GM12878 (cell line): ENCODE data around the gene LRRN2. TPM values are rescaled to one million over a fixed set of nuclear protein-coding genes. Genes with fewer than 3 reads are reported as not detected.

Experiments
- ATAC-seq: fragments of 200-7000 bp; cut with Tn5 transposase; 3 replicates; pipeline ENCODE4 v1.9.1; 2020; ENCODE audit warnings: mild to moderate bottlenecking, moderate library complexity
- BruUV-seq: library from RNA; stranded (reverse); fragments of 400-500 nt; replicated peaks from 2 replicates; lab custom pipeline; 2021; lab: Mats Ljungman, UMichigan
- CTCF ChIA-PET: fragments of 300-600 bp; sonication (Branson Sonifier 250); formaldehyde crosslinking; extraction: SDS; loops from one replicate; lab custom pipeline; 2021; ENCODE audit warnings: inconsistent platforms; lab: Yijun Ruan, JAX
- POLR2A ChIA-PET: fragments of 350-600 bp; formaldehyde crosslinking; extraction: SDS; loops from one replicate; lab custom pipeline; 2021; ENCODE audit warnings: inconsistent platforms; lab: Charles Lee
- RAD21 ChIA-PET: fragments of 300-600 bp; sonication (Branson Sonifier 250); formaldehyde crosslinking; loops from one replicate; lab custom pipeline; 2023; ENCODE audit warnings: antibody characterized with exemption; ENCODE audit not compliant: unreplicated experiment; lab: Charles Lee
- SMC1A ChIA-PET: fragments of 300-600 bp; sonication (Branson Sonifier 250); formaldehyde crosslinking; loops from one replicate; lab custom pipeline; 2023; ENCODE audit not compliant: unreplicated experiment, uncharacterized antibody; lab: Charles Lee
- DNase-seq: peaks from one replicate; pipeline ENCODE4 v3.0.0-alpha.2; 2011; ENCODE audit warnings: low read depth, low spot score
- FAIRE-seq: peaks from 3 replicates; lab custom pipeline; 2011; peaks lifted over from hg19 to GRCh38; lab: Jason Lieb, UNC
- H2AFZ ChIP-seq: 2 replicates; pipeline ENCODE4 v1.6.0; 2011; ENCODE audit warnings: low read depth, low read length, control low read depth; ENCODE audit not compliant: control insufficient read depth
- H3K27ac ChIP-seq: 2 replicates; pipeline ENCODE4 v1.5.1; 2011; ENCODE audit warnings: control low read depth; ENCODE audit not compliant: control insufficient read depth, insufficient read depth
- H3K27me3 ChIP-seq, 2 experiments: replicated peaks in 1 of 2; 2 replicates each; pipeline versions ENCODE4 v1.6.0 to v1.6.1; 2011; ENCODE audit warnings: low read length in 1 of 2; ENCODE audit not compliant: control insufficient read depth in 2 of 2, insufficient read depth in 2 of 2
- H3K36me3 ChIP-seq, 2 experiments: 2 replicates each; pipeline ENCODE4 v1.5.1; 2011; ENCODE audit warnings: low read length in 1 of 2; ENCODE audit not compliant: control insufficient read depth in 2 of 2, insufficient read depth in 2 of 2
- H3K4me1 ChIP-seq: 2 replicates; pipeline ENCODE4 v1.6.1; 2011; ENCODE audit warnings: mild to moderate bottlenecking, low read length, moderate library complexity, mixed read lengths; ENCODE audit not compliant: control insufficient read depth, insufficient read depth
- H3K4me2 ChIP-seq: 2 replicates; pipeline ENCODE4 v1.6.0; 2011; ENCODE audit warnings: control low read depth; ENCODE audit not compliant: control insufficient read depth, insufficient read depth
- H3K4me3 ChIP-seq: fragments of 200-600 bp; sonication (generic); 2 replicates; pipeline ENCODE4 v1.5.1; 2016
- H3K79me2 ChIP-seq: 2 replicates; pipeline ENCODE4 v1.6.0; 2011; ENCODE audit warnings: low read length; ENCODE audit not compliant: control insufficient read depth, insufficient read depth
- H3K9ac ChIP-seq: 2 replicates; pipeline ENCODE4 v1.8.0; 2011; ENCODE audit warnings: low read length, control low read depth, mixed read lengths; ENCODE audit not compliant: control insufficient read depth, insufficient read depth
- H3K9me3 ChIP-seq: replicated peaks from 3 replicates; pipeline ENCODE4 v1.5.1; 2011; ENCODE audit warnings: mild to moderate bottlenecking, low read length; ENCODE audit not compliant: control insufficient read depth, insufficient read depth
- H4K20me1 ChIP-seq: 2 replicates; pipeline ENCODE4 v1.6.0; 2011; ENCODE audit not compliant: control insufficient read depth, insufficient read depth
- BMI1 ChIP-seq: fragments of 450-650 bp; IDR thresholded peaks from 2 replicates; pipeline ENCODE4 v1.6.1; 2016; ENCODE audit warnings: mild to moderate bottlenecking, moderate library complexity, borderline replicate concordance
- EP300 ChIP-seq, 2 experiments: fragments of 150-350 bp in 1 of 2; IDR thresholded peaks; 2 replicates each; pipeline ENCODE4 v1.6.1; 2011 to 2012; ENCODE audit warnings: low read depth in 2 of 2, low read length in 2 of 2, borderline replicate concordance in 1 of 2, improper control_type of control experiment in 1 of 2, inconsistent platforms in 1 of 2; ENCODE audit not compliant: control insufficient read depth in 1 of 2
- ETV6 ChIP-seq, 2 experiments: fragments of 450-650 bp in 1 of 2; IDR thresholded peaks in 1 of 2; conservative IDR thresholded peaks in 1 of 2; 2 replicates each; pipeline ENCODE4 v1.6.1; 2014; ENCODE audit warnings: antibody characterized with exemption in 1 of 2, borderline replicate concordance in 1 of 2, low read depth in 1 of 2, mild to moderate bottlenecking in 1 of 2, moderate library complexity in 1 of 2
- FOXK2 ChIP-seq: fragments of 450-650 bp; IDR thresholded peaks from 2 replicates; pipeline ENCODE4 v1.6.1; 2017; ENCODE audit warnings: mild to moderate bottlenecking, moderate library complexity
- GATAD2B ChIP-seq: fragments of 450-650 bp; conservative IDR thresholded peaks from 2 replicates; pipeline ENCODE4 v1.6.1; 2017; ENCODE audit warnings: low read depth, mild to moderate bottlenecking, moderate library complexity
- IKZF2 ChIP-seq, 2 experiments: fragments of 450-650 bp; IDR thresholded peaks; 2 replicates each; pipeline ENCODE4 v1.6.1; 2017; ENCODE audit warnings: mild to moderate bottlenecking in 2 of 2, moderate library complexity in 2 of 2
- MTA2 ChIP-seq: fragments of 450-650 bp; IDR thresholded peaks from 2 replicates; pipeline ENCODE4 v1.6.1; 2016; ENCODE audit warnings: low read depth, mild to moderate bottlenecking, moderate library complexity
- MXI1 ChIP-seq: fragments of 150-350 bp; IDR thresholded peaks from 2 replicates; pipeline ENCODE4 v1.6.1; 2011; ENCODE audit warnings: low read depth, mild to moderate bottlenecking, inconsistent platforms, low read length, improper control_type of control experiment
- MYB ChIP-seq: fragments of 150-350 bp; IDR thresholded peaks from 2 replicates; pipeline ENCODE4 v1.6.1; 2014; ENCODE audit warnings: mild to moderate bottlenecking, low read depth, low read length, borderline replicate concordance
- NBN ChIP-seq: fragments of 450-650 bp; IDR thresholded peaks from 2 replicates; pipeline ENCODE4 v1.6.1; 2016
- NR2C1 ChIP-seq: fragments of 450-650 bp; IDR thresholded peaks from 2 replicates; pipeline ENCODE4 v1.6.1; 2017; ENCODE audit warnings: antibody characterized with exemption, mild to moderate bottlenecking, moderate library complexity
- PAX5 ChIP-seq: IDR thresholded peaks from 2 replicates; pipeline ENCODE4 v1.6.1; 2011; ENCODE audit warnings: low read depth, low read length, borderline replicate concordance
- RELA ChIP-seq: fragments of 450-650 bp; IDR thresholded peaks from 2 replicates; pipeline ENCODE4 v1.8.0; 2014; ENCODE audit warnings: borderline replicate concordance; ENCODE audit not compliant: partially characterized antibody
- RFX5 ChIP-seq: IDR thresholded peaks from 2 replicates; pipeline ENCODE4 v1.6.1; 2011; ENCODE audit warnings: low read depth, low read length, improper control_type of control experiment
- SRF ChIP-seq, 2 experiments: IDR thresholded peaks; 2 replicates each; pipeline ENCODE4 v1.6.1; 2011; ENCODE audit warnings: low read depth in 2 of 2, low read length in 2 of 2, mild to moderate bottlenecking in 1 of 2, moderate library complexity in 1 of 2
- TBL1XR1 ChIP-seq: IDR thresholded peaks from 2 replicates; pipeline ENCODE4 v1.6.1; 2012; ENCODE audit warnings: low read depth, low read length, improper control_type of control experiment
- TCF12 ChIP-seq: IDR thresholded peaks from 2 replicates; pipeline ENCODE4 v1.6.1; 2011; ENCODE audit warnings: low read depth, mild to moderate bottlenecking, low read length
- ZNF207 ChIP-seq: fragments of 450-650 bp; IDR thresholded peaks from 2 replicates; pipeline ENCODE4 v1.6.1; 2014; ENCODE audit warnings: antibody characterized with exemption, mild to moderate bottlenecking, borderline replicate concordance
- ZNF217 ChIP-seq: fragments of 450-650 bp; IDR thresholded peaks from 2 replicates; pipeline ENCODE4 v1.6.1; 2017; ENCODE audit warnings: antibody characterized with exemption, mild to moderate bottlenecking
- WGBS: methylation state at CpG from one replicate; pipeline ENCODE4 v1.1.6; 2016; ENCODE audit warnings: low lambda C conversion rate; ENCODE audit not compliant: insufficient replicate concordance, insufficient coverage; ENCODE audit errors: missing lambda C conversion rate; 5-methylcytosine and 5-hydroxymethylcytosine counted together
- in situ Hi-C: fragments of 300-500 bp; cut with MboI; formaldehyde crosslinking; loops from 9 replicates; pipeline ENCODE4 v1.14.3; 2018; ENCODE audit warnings: mixed read lengths
- intact Hi-C: fragments of 100-400 bp; cut with micrococcal nuclease; formaldehyde crosslinking; loops from one replicate; pipeline ENCODE4 v1.14.2; 2022; ENCODE audit not compliant: unreplicated experiment
- polyA plus RNA-seq, 11 experiments: library from polyadenylated mRNA; depleted of rRNA in 4 of 11; unstranded in 6 of 11; stranded (reverse) in 5 of 11; fragments of >200 nt; fragmentation: Nextera tagmentation in 4 of 11; fragmentation: Illumina TruSeq in 1 of 11; extraction: Ambion mirVana in 4 of 11; extraction: Trizol in 1 of 11; gene quantifications; 1 replicate in 1 of 11; 2 replicates in 10 of 11; pipeline versions ENCODE4 v1.2.1 to v1.2.3, GENCODE V29; 2011 to 2016; ENCODE audit warnings: inconsistent platforms in 2 of 11, missing spikeins in 2 of 11, low read depth in 1 of 11
- total RNA-seq, 4 experiments: library from RNA; depleted of rRNA in 3 of 4; stranded (reverse); fragments of >200 nt in 3 of 4; fragmentation: Illumina TruSeq in 1 of 4; extraction: Trizol in 1 of 4; gene quantifications; 2 replicates each; pipeline versions ENCODE4 v1.2.1 to v1.2.3, GENCODE V29; 2013 to 2021
- TF ChIP-seq, protein P1 (sequence below): fragments of 450-650 bp; IDR thresholded peaks from 2 replicates; pipeline ENCODE4 v1.6.1; 2016; ENCODE audit warnings: mild to moderate bottlenecking
- TF ChIP-seq, protein P2 (sequence below): fragments of 450-650 bp; IDR thresholded peaks from 2 replicates; pipeline ENCODE4 v1.6.1; 2016; ENCODE audit warnings: mild to moderate bottlenecking

LRRN2 gene
- total and polyA plus RNA-seq, 10 of the 15 experiments (the other 5 are each of a cell fraction or from before 2014, with no cell fraction given) = not detected

DNA sequence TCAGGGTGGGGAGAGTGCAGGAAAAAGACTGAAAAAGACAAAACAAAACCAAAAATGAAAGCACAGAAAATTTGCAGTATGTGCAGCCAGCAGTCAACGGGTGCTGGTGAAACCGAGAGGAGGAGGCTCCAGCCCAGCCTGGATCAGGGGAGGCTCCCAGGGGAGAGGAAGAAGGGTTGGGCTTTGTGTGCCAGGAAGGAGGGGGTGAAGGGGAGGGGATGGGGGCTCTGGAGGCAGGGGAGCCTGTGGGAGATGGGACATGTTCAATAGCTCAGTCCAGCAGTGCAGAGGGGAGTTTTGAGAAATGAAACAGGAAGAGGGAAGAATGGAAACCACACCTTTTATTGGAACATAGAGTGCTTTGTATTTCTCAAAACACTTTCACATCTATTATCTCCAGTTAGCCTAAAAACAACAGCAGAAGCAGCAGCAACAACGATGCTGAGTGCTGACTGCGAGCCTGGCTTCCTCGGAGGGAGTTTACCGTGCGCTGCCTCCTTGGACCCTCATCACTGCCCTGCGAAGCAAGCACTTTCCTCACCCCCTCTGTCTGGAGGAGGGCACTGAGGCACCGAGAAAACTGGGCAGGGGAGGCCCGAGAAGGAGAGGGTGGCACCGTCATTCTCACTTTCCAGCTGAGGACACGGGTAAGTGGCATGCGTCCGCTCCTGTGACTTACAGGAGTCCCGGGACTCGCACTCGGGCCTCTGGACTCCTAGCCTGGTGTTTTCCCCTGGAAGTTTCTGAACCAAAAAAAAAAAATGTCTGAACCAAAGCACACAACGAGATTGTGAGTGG lies 106.5 kb downstream of the LRRN2 start:
- in situ Hi-C loops (no loop called here), intact Hi-C loops (loop anchor here (1.0 kb wide), 1 partner anchor 14 kb away; no protein-coding TSS in a partner anchor)
- Histone ChIP-seq H3K4me2 (peak overlapping the region; percentile 56), H4K20me1 (no peaks in the 10 kb centered on the region), H3K36me3 (no peaks in the 10 kb centered on the region; a peak in 1 of 4 replicates), H3K4me3 (peak overlapping the region; percentile 52; the same call in 1 of the 2 replicates), H3K4me1 (peaks cover 23% of the 10 kb centered on the region), H3K9ac (0 out of 2 replicates have a peak overlapping the region, but pooled peaks have one; percentile 14), H3K9me3 (no peaks in the 10 kb centered on the region), H3K27me3 (no peaks in the 10 kb centered on the region), H3K79me2 (no peaks in the 10 kb centered on the region), H3K27ac (peak overlapping the region; percentile 52), H2AFZ (peak overlapping the region; percentile 38)
- CTCF ChIA-PET = interaction anchor here (0.8 to 7.5 kb wide), 9 partner anchors 12 to 228 kb away, joined by 3 to 59 read pairs (median 4); no protein-coding TSS in a partner anchor
- no TSS peak for BruUV-seq
- ATAC-seq (peak; percentile 89), DNase-seq (peak; percentile 65), FAIRE-seq (peak; percentile 78)
- POLR2A ChIA-PET = interaction anchor here (1.0 to 1.9 kb wide), 7 partner anchors 14 to 228 kb away, joined by 3 to 7 read pairs (median 4); partner anchors contain the start of gene MDM4
- RAD21 ChIA-PET = interaction anchor here (0.5 to 4.5 kb wide), 11 partner anchors 13 to 1787 kb away, joined by 3 to 30 read pairs (median 5); partner anchors contain the start of gene MDM4
- SMC1A ChIA-PET = interaction anchor here (0.6 to 4.1 kb wide), 11 partner anchors 10 to 185 kb away, joined by 3 to 23 read pairs (median 4); no protein-coding TSS in a partner anchor
- WGBS = 36% methylated on average over 16 of the region's 18 CpGs
- TF ChIP-seq PAX5 = no peak
- TF ChIP-seq ZNF207 = no peak
- no peak for TF ChIP-seq NR2C1
- TF ChIP-seq TCF12 = no peak
- 0 out of 2 replicates have a peak, but pooled peaks have one; percentile 55 for TF ChIP-seq MTA2
- peak; percentile 38; the same call in 1 of the 2 replicates for TF ChIP-seq GATAD2B
- peak; percentile 95 to 97 for TF ChIP-seq IKZF2 (IDR thresholded peaks at IDR 0.05)
- TF ChIP-seq ETV6 (conservative IDR thresholded peaks at IDR 0.05 in 1 of 2, IDR thresholded peaks at IDR 0.05 in 1 of 2; ENCODE audit: borderline replicate concordance in 1 of 2, low read depth in 1 of 2) = peak in 1 of 2 experiments; percentile 59; a peak in 1 of 4 replicates
- TF ChIP-seq EP300 (IDR thresholded peaks at IDR 0.05; ENCODE audit: borderline replicate concordance in 1 of 2, control insufficient read depth in 1 of 2, low read depth in 2 of 2, low read length in 2 of 2) = peak in 1 of 2 experiments; percentile 69; a peak in 2 of 4 replicates
- 0 out of 2 replicates have a peak, but pooled peaks have one; percentile 57 for TF ChIP-seq MXI1
- TF ChIP-seq FOXK2 = peak; percentile 27; the same call in 1 of the 2 replicates
- TF ChIP-seq ZNF217 = 0 out of 2 replicates have a peak, but pooled peaks have one; percentile 48
- TF ChIP-seq, protein P1, sequence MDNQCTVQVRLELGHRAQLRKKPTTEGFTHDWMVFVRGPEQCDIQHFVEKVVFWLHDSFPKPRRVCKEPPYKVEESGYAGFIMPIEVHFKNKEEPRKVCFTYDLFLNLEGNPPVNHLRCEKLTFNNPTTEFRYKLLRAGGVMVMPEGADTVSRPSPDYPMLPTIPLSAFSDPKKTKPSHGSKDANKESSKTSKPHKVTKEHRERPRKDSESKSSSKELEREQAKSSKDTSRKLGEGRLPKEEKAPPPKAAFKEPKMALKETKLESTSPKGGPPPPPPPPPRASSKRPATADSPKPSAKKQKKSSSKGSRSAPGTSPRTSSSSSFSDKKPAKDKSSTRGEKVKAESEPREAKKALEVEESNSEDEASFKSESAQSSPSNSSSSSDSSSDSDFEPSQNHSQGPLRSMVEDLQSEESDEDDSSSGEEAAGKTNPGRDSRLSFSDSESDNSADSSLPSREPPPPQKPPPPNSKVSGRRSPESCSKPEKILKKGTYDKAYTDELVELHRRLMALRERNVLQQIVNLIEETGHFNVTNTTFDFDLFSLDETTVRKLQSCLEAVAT = peak; percentile 69
- TF ChIP-seq, protein P2, sequence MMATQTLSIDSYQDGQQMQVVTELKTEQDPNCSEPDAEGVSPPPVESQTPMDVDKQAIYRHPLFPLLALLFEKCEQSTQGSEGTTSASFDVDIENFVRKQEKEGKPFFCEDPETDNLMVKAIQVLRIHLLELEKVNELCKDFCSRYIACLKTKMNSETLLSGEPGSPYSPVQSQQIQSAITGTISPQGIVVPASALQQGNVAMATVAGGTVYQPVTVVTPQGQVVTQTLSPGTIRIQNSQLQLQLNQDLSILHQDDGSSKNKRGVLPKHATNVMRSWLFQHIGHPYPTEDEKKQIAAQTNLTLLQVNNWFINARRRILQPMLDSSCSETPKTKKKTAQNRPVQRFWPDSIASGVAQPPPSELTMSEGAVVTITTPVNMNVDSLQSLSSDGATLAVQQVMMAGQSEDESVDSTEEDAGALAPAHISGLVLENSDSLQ = no peak
- TF ChIP-seq NBN = peak; percentile 84
- no peak for TF ChIP-seq BMI1
- TF ChIP-seq SRF (IDR thresholded peaks at IDR 0.05; ENCODE audit: low read depth in 2 of 2, low read length in 2 of 2) = no peak
- no peak for TF ChIP-seq RELA
- TF ChIP-seq TBL1XR1 = no peak
- TF ChIP-seq MYB = no peak
- no peak for TF ChIP-seq RFX5
